Psoas muscle (tissue), 8 donors: ENCODE data around the gene RGL2. TPM values are rescaled to one million over a fixed set of nuclear protein-coding genes. Genes with fewer than 3 reads are reported as not detected.

ENCODE experiments used
- ATAC-seq, 4 donors: fragments of 200-7000 bp; cut with Tn5 transposase; one replicate each; pipeline ENCODE4 v1.9.1; 2020; ENCODE audit warnings: moderate library complexity in 3 of 4, mild to moderate bottlenecking in 2 of 4
- DNase-seq, 2 donors: peaks; one replicate each; pipeline ENCODE4 v3.0.0-alpha.2; 2020
- H3K27ac ChIP-seq: fragments of 200-600 bp; one replicate; pipeline ENCODE4 v1.8.0; 2022
- H3K27me3 ChIP-seq, 3 donors: fragments of 200-600 bp in 1 of 3; one replicate each; pipeline versions ENCODE4 v1.6.1 to v1.8.0; 2013 to 2022; ENCODE audit warnings: low read length in 2 of 3, mild to moderate bottlenecking in 2 of 3, moderate library complexity in 1 of 3; ENCODE audit not compliant: insufficient read depth in 3 of 3
- H3K36me3 ChIP-seq, 2 donors: fragments of 200-600 bp in 1 of 2; one replicate each; pipeline versions ENCODE4 v1.6.1 to v1.8.0; 2013 to 2022; ENCODE audit warnings: low read depth in 1 of 2, mild to moderate bottlenecking in 1 of 2, moderate library complexity in 1 of 2; ENCODE audit not compliant: insufficient read depth in 1 of 2
- H3K4me1 ChIP-seq: fragments of 200-600 bp; one replicate; pipeline ENCODE4 v1.8.0; 2022
- H3K4me3 ChIP-seq: fragments of 200-600 bp; one replicate; pipeline ENCODE4 v1.8.0; 2022; ENCODE audit warnings: mild to moderate bottlenecking
- H3K9me3 ChIP-seq: fragments of 200-600 bp; one replicate; pipeline ENCODE4 v1.8.0; 2022
- WGBS, 3 donors: extraction: QIAGEN DNeasy Blood & Tissue Kit; methylation state at CpG; one replicate each; pipeline versions ENCODE4 v1.1.6 to v1.1.7; 2013; 5-methylcytosine and 5-hydroxymethylcytosine counted together
- intact Hi-C, 2 donors: fragments of 100-400 bp; cut with DNase I; formaldehyde crosslinking; loops; one replicate each; pipeline versions ENCODE4 v1.11.0 to v1.14.2; 2022
- polyA plus RNA-seq, 3 donors: library from polyadenylated mRNA; stranded (reverse); fragments of 200-250 nt; gene quantifications; one replicate each; pipeline ENCODE4 v1.2.3, GENCODE V29; 2013
- total RNA-seq, 4 donors: library from RNA; stranded (reverse); fragmentation: NEBNext Ultra II Directional in 2 of 4; extraction: Animal tissue kit (Norgen Biotek cat#: 25700) in 2 of 4; gene quantifications; one replicate each; pipeline versions ENCODE4 v1.2.1 to v1.2.4, GENCODE V29; 2021 to 2023
- TF ChIP-seq, protein P1 (sequence below): fragments of 200-600 bp; IDR thresholded peaks from one replicate; pipeline ENCODE4 v1.8.0; 2022; ENCODE audit warnings: antibody characterized with exemption
- donor health status: healthy with polysubstance abuse.
- donor health status: DM: no; HTN: no; CAD: no; lungs with moderate emphysema.
- donor health status: Bipolar disorder and iron deficiency.
- donor health status: healthy.
- donor health status: DM: yes; HTN: yes; CAD: no.
- donor health status: DM: no; HTN: no; CAD: no.
- donor health status: DM: no; HTN: no; CAD: no.
- donor health status: DM: yes; HTN: yes; CAD: no.

The RGL2 gene
- total and polyA plus RNA-seq, 7 donors = 30.5 to 66.1 (median 52.1) TPM

DNA sequence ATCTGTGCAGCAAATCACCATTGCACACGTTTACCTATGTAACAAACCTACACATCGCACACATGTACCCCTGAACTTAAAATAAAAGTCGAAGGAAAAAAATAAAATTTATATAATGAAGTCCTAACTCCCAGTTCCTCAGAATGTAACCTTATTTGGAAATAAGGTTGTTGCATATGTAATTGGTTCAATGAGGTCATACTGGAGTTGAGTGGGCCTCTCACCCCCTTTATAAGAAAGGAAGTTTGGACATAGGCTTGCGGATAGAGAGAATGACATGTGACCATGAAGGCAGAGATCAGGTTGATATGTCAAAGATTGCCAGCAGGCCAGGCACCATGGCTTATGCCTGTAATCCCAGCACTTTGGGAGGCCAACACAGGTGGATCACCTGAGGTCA lies 34.9 kb upstream of the RGL2 start:
- ATAC-seq (no peak), DNase-seq (no peak)
- H3K27me3 ChIP-seq = no peaks in the 10 kb centered on the region
- H3K27ac ChIP-seq = no peak overlapping the region
- H3K4me3 ChIP-seq = no peak overlapping the region
- intact Hi-C loops = no loop called here
- no peaks in the 10 kb centered on the region for H3K4me1 ChIP-seq
- TF ChIP-seq, protein P1, sequence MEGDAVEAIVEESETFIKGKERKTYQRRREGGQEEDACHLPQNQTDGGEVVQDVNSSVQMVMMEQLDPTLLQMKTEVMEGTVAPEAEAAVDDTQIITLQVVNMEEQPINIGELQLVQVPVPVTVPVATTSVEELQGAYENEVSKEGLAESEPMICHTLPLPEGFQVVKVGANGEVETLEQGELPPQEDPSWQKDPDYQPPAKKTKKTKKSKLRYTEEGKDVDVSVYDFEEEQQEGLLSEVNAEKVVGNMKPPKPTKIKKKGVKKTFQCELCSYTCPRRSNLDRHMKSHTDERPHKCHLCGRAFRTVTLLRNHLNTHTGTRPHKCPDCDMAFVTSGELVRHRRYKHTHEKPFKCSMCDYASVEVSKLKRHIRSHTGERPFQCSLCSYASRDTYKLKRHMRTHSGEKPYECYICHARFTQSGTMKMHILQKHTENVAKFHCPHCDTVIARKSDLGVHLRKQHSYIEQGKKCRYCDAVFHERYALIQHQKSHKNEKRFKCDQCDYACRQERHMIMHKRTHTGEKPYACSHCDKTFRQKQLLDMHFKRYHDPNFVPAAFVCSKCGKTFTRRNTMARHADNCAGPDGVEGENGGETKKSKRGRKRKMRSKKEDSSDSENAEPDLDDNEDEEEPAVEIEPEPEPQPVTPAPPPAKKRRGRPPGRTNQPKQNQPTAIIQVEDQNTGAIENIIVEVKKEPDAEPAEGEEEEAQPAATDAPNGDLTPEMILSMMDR = no peak
- 87 to 91% (median 90%) methylated on average over 4 of the region's 4 CpGs for WGBS, 3 donors
- H3K36me3 ChIP-seq = no peaks in the 10 kb centered on the region
- no peaks in the 10 kb centered on the region for H3K9me3 ChIP-seq

DNA sequence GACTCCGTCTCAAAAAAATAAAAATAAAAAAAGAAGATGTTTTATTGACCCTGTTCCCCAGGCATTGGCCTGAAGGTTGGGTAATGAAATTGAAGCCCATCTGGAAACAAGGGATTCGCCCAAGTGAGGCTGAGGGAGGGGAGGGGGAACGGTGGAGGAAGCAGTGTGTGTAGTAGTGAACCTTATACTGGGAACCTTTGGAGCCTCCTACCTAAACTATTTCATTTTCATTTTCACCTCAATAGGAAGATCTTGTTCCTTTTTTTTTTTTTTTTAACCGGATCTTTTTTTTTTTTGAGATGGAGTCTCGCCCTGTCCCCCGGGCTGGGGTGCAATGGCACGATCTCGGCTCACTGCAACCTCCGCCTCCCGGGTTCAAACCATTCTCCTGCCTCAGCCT lies 32.0 kb upstream of the RGL2 start:
- Histone ChIP-seq H3K27me3 (no peaks in the 10 kb centered on the region), H3K9me3 (no peaks in the 10 kb centered on the region), H3K36me3 (no peaks in the 10 kb centered on the region), H3K4me1 (no peaks in the 10 kb centered on the region), H3K4me3 (no peak overlapping the region), H3K27ac (no peak overlapping the region)
- TF ChIP-seq, protein P1 = no peak
- 84 to 90% (median 89%) methylated on average over 9 to 10 of the region's 10 CpGs for WGBS, 3 donors
- intact Hi-C loops = no loop called here
- ATAC-seq = no peak
- no peak for DNase-seq

DNA sequence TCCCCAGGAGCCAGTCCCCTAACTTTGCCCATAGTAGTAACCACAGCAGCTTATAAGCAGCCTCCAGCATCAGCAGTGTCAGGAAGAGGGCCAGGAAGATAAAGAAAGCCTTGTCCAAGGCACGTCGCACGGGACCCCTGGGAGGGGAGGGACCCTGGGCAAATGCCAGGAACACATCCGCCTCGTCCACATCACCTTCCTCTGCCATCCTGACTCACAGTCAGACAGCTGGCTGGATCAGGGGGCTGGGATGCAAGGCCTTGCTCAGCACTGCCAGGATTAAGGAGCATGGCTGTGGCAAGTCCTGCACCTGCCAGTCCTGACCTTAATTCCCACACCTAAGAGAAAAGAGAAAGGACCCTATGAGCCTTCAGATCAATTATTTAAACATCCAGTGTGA lies 30.3 kb upstream of the RGL2 start:
- TF ChIP-seq, protein P1 = no peak
- no peaks in the 10 kb centered on the region for H3K36me3 ChIP-seq

DNA sequence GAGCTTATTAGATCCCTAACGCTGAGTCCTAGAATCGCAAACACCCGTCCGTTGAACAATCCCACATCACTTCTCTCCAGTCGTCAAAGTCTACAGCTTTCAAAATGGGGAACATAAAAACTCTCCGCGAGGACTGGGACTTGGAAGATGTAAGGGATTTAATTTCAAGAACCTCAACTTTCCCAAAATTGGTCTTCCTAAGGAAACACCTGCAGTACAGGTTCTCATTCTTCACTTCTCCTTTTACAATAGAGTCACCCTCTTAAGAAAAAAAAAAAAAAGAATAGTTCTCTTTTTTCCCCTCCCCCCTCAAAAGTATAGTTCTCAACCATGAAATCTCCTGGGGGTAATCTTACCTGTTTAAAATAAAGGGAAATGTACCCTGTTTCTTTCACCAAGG lies 25.4 kb upstream of the RGL2 start:
- TF ChIP-seq, protein P1 = no peak
- Histone ChIP-seq H3K9me3 (no peaks in the 10 kb centered on the region), H3K36me3 (peaks cover 8 to 25% of the 10 kb centered on the region in 2 donors), H3K4me3 (peak overlapping the region; percentile 80), H3K27ac (peak overlapping the region; percentile 88), H3K4me1 (peaks cover 24% of the 10 kb centered on the region), H3K27me3 (no peaks in the 10 kb centered on the region)
- no peak for DNase-seq
- intact Hi-C loops = no loop called here
- no peak for ATAC-seq
- 15 to 24% (median 21%) methylated on average over 7 of the region's 7 CpGs for WGBS, 3 donors

More for the DNA sequence above, 30.3 kb upstream of the RGL2 start:
- ATAC-seq (no peak), DNase-seq (no peak)
- intact Hi-C loops = no loop called here
- no peaks in the 10 kb centered on the region for H3K27me3 ChIP-seq
- no peaks in the 10 kb centered on the region for H3K4me1 ChIP-seq
- H3K4me3 ChIP-seq = no peak overlapping the region
- no peak overlapping the region for H3K27ac ChIP-seq
- H3K9me3 ChIP-seq = no peaks in the 10 kb centered on the region
- 20 to 27% (median 27%) methylated on average over 5 of the region's 5 CpGs for WGBS, 3 donors

DNA sequence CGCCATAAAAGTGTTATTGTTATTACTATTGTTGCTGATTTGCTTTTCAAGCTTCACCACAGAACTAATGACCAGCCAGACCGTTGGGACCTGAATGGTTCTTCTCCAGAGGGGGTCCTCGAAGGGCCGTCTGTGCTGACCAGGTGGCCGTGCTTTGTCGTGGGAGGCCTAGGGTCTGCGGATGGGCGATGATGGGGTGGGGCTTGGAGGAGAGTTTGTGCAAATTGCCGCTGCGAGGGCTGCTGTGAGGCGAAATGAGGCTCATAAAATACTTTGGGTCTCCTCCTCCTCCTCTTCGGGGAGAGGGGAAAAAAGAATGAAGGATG lies 24.8 kb upstream of the RGL2 start:
- intact Hi-C loops = no loop called here
- peak overlapping the region; percentile 80 for H3K4me3 ChIP-seq
- ATAC-seq (peak in 2 of 4 donors; percentile 0 to 15), DNase-seq (no peak)
- H3K27me3 ChIP-seq = no peaks in the 10 kb centered on the region
- peaks cover 11 to 30% of the 10 kb centered on the region in 2 donors for H3K36me3 ChIP-seq
- peak overlapping the region; percentile 88 for H3K27ac ChIP-seq
- H3K9me3 ChIP-seq = no peaks in the 10 kb centered on the region
- TF ChIP-seq, protein P1 = no peak
- peaks cover 27% of the 10 kb centered on the region for H3K4me1 ChIP-seq
- 0 to 1% (median 1%) methylated on average over 11 to 12 of the region's 12 CpGs for WGBS, 3 donors
